Natural killer cell (primary cell): Measurements from ENCODE around the gene SAG. TPM values are rescaled to one million over a fixed set of nuclear protein-coding genes. Genes with fewer than 3 reads are reported as not detected.

Experiments
- ATAC-seq, 3 donors: fragments of 150-1000 bp in 2 of 3; fragments of 200-7000 bp in 1 of 3; cut with Tn5 transposase; 1 replicate in 1 of 3; 2 replicates in 2 of 3; pipeline ENCODE4 v1.10.0; 2021; ENCODE audit warnings: mild to moderate bottlenecking in 2 of 3, moderate library complexity in 2 of 3
- DNase-seq, 2 donors: peaks; one replicate each; pipeline versions ENCODE4 v3.0.0 to v3.0.0-alpha.2; 2013 to 2021; ENCODE audit warnings: mixed read lengths in 1 of 2
- H3K27ac ChIP-seq: one replicate; pipeline ENCODE4 v1.5.1; 2013; ENCODE audit warnings: mild to moderate bottlenecking, low read length
- H3K27me3 ChIP-seq: one replicate; pipeline ENCODE4 v1.6.1; 2013; ENCODE audit warnings: low read length; ENCODE audit not compliant: control insufficient read depth, insufficient read depth
- H3K36me3 ChIP-seq: one replicate; pipeline ENCODE4 v1.6.1; 2013; ENCODE audit warnings: low read length; ENCODE audit not compliant: control insufficient read depth, insufficient read depth
- H3K4me1 ChIP-seq: one replicate; pipeline ENCODE4 v1.6.1; 2013; ENCODE audit warnings: low read length; ENCODE audit not compliant: control insufficient read depth, insufficient read depth
- H3K4me3 ChIP-seq: one replicate; pipeline ENCODE4 v1.5.1; 2013; ENCODE audit warnings: low read length
- H3K9me3 ChIP-seq: one replicate; pipeline ENCODE4 v1.6.1; 2013; ENCODE audit warnings: low read length; ENCODE audit not compliant: control insufficient read depth, insufficient read depth
- H3K27ac Mint-ChIP-seq, 2 donors: one replicate each; pipeline ENCODE4 v1.8.0; 2022; ENCODE audit warnings: mild to moderate bottlenecking in 2 of 2, mixed read lengths in 2 of 2, moderate library complexity in 1 of 2
- H3K27me3 Mint-ChIP-seq, 2 donors: one replicate each; pipeline ENCODE4 v1.8.0; 2022; ENCODE audit warnings: low read depth in 2 of 2, mixed read lengths in 2 of 2
- H3K36me3 Mint-ChIP-seq: one replicate; pipeline ENCODE4 v1.8.0; 2022; ENCODE audit warnings: mixed read lengths
- H3K4me1 Mint-ChIP-seq, 2 donors: one replicate each; pipeline ENCODE4 v1.8.0; 2022; ENCODE audit warnings: mixed read lengths in 2 of 2
- H3K4me3 Mint-ChIP-seq: one replicate; pipeline ENCODE4 v1.8.0; 2022; ENCODE audit warnings: mild to moderate bottlenecking, moderate library complexity, mixed read lengths
- H3K9me3 Mint-ChIP-seq, 2 donors: one replicate each; pipeline ENCODE4 v1.8.0; 2022; ENCODE audit warnings: mixed read lengths in 2 of 2
- WGBS: methylation state at CpG from one replicate; pipeline ENCODE4 v1.1.7; 2013; ENCODE audit warnings: missing lambda C conversion rate; ENCODE audit not compliant: insufficient coverage; 5-methylcytosine and 5-hydroxymethylcytosine counted together
- intact Hi-C: fragments of 100-400 bp; cut with micrococcal nuclease; formaldehyde crosslinking; loops from one replicate; pipeline ENCODE4 v1.14.2; 2022
- total RNA-seq, 4 donors: library from RNA; stranded (reverse); fragments of 120-200 nt in 1 of 4; gene quantifications; one replicate each; pipeline versions ENCODE4 v1.2.3 to v1.2.4, GENCODE V29; 2013 to 2022
- TF ChIP-seq, protein P1 (sequence below): fragments of 200-600 bp; IDR thresholded peaks from one replicate; pipeline ENCODE4 v1.8.0; 2022; ENCODE audit warnings: antibody characterized with exemption

The SAG gene
- total RNA-seq, 3 donors from 2014 or later (not counting 1 experiment from before 2014, with no cell fraction given): 0.11 to 0.33 (median 0.12) TPM

DNA sequence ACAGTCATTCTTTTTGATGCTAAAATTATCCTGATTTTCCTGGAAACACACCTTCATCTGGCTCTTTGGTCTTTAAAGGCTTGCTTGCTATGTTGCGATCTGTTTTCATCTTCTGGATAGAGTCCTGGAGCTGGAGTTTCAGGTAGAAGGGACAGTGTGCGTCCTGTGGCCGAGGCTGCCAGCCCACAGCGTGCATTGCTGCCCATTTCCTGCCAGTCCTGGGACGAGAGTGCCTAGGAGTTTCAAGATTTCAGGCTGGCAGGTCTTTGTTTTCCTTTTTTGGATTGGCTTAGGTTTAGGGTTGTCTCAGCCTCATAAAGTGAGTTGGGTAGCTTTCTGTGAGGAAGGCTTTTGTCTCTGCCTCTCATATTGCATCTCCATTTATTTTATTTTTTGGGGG, 61.1 kb downstream of the SAG start:
- ATAC-seq (no peak), DNase-seq (no peak)
- WGBS: 71% methylated on average over 5 of the region's 5 CpGs
- Mint-ChIP-seq H3K9me3 (peaks cover under 1 to 2% of the 10 kb centered on the region in 2 donors), H3K4me3 (no peak overlapping the region), H3K36me3 (peaks cover 19% of the 10 kb centered on the region), H3K27me3 (no peaks in the 10 kb centered on the region), H3K27ac (peak overlapping the region; percentile 76 to 87), H3K4me1 (peaks cover 76 to 80% of the 10 kb centered on the region in 2 donors)
- Histone ChIP-seq H3K36me3 (peaks cover 26% of the 10 kb centered on the region), H3K9me3 (peaks cover 2% of the 10 kb centered on the region), H3K27ac (no peak overlapping the region), H3K27me3 (no peaks in the 10 kb centered on the region), H3K4me1 (peaks cover 28% of the 10 kb centered on the region), H3K4me3 (no peak overlapping the region)
- TF ChIP-seq, protein P1, sequence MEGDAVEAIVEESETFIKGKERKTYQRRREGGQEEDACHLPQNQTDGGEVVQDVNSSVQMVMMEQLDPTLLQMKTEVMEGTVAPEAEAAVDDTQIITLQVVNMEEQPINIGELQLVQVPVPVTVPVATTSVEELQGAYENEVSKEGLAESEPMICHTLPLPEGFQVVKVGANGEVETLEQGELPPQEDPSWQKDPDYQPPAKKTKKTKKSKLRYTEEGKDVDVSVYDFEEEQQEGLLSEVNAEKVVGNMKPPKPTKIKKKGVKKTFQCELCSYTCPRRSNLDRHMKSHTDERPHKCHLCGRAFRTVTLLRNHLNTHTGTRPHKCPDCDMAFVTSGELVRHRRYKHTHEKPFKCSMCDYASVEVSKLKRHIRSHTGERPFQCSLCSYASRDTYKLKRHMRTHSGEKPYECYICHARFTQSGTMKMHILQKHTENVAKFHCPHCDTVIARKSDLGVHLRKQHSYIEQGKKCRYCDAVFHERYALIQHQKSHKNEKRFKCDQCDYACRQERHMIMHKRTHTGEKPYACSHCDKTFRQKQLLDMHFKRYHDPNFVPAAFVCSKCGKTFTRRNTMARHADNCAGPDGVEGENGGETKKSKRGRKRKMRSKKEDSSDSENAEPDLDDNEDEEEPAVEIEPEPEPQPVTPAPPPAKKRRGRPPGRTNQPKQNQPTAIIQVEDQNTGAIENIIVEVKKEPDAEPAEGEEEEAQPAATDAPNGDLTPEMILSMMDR: no peak
- intact Hi-C loops: no loop called here

DNA sequence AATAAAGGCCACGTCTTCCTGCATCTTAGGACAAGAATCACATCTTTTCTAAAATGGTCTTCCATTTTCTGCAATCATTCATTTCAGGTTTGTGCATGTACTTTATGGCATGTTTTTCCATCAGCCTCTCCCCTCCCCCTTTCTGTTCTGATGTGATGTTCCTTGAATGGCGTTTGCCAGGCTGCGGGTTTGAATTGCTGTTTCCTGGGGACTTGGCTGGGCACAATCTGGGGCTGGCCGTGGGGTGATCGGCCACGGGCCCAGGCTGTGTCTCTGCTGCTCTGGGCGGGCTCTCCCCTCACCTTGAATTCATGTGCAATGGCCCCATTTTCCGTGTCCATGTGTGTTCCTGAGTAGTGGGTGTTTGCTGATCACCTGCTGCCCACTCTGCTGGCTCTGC, 61.8 kb downstream of the SAG start:
- Histone ChIP-seq H3K36me3 (peaks cover 22% of the 10 kb centered on the region), H3K4me1 (peaks cover 28% of the 10 kb centered on the region), H3K4me3 (no peak overlapping the region), H3K27ac (no peak overlapping the region), H3K9me3 (no peaks in the 10 kb centered on the region), H3K27me3 (no peaks in the 10 kb centered on the region)
- Mint-ChIP-seq H3K9me3 (no peaks in the 10 kb centered on the region), H3K36me3 (peaks cover 12% of the 10 kb centered on the region), H3K4me1 (peaks cover 69 to 73% of the 10 kb centered on the region in 2 donors), H3K27ac (peak overlapping the region; percentile 76 to 87), H3K27me3 (no peaks in the 10 kb centered on the region), H3K4me3 (peak overlapping the region; percentile 35)
- DNase-seq: no peak
- TF ChIP-seq, protein P1: no peak
- WGBS: 88% methylated on average over 8 of the region's 8 CpGs
- intact Hi-C loops: no loop called here
- no peak for ATAC-seq

DNA sequence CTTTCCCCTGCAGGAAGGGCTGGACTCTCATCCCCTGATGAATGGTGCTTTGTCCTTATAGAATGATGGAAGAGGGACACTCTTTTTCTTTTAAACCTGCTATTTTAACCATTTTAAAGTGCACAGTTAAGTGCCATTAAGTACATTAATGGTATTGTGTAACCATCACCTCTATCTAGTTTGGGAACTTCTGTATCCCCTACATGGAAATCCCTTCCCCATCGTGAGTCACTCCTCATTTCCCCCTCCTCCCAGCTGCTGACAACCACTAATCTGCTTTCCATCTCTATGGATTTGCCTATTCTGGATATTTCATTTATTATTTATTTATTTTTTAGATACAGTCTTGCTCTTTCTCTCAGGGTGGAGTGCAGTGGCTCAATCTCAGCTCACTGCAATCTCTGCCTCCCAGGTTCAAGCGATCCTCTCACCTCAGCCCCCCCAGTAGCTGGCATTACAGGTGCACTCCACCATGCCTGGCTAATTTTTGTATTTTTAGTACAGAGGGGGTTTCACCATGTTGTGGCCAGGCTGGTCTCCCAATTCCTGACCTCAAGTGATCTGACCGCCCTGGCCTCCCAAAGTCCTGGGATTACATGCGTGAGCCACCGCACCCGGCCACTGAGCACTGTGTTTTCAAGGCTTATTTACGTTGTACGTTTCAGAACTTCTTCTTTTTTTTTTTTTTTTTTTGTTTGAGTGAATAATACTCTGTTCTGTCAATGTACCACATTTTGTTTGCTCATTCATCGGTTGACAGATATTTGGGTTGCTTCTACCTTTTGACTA, 62.5 kb downstream of the SAG start:
- peak overlapping the region; percentile 76 to 87 for H3K27ac Mint-ChIP-seq
- no peaks in the 10 kb centered on the region for H3K27me3 Mint-ChIP-seq
- 74% methylated on average over 8 of the region's 9 CpGs for WGBS
- H3K9me3 Mint-ChIP-seq: no peaks in the 10 kb centered on the region
- TF ChIP-seq, protein P1: no peak
- intact Hi-C loops: no loop called here
- Histone ChIP-seq H3K4me3 (no peak overlapping the region), H3K36me3 (peaks cover 25% of the 10 kb centered on the region), H3K4me1 (peaks cover 28% of the 10 kb centered on the region), H3K9me3 (no peaks in the 10 kb centered on the region), H3K27me3 (no peaks in the 10 kb centered on the region), H3K27ac (no peak overlapping the region)
- DNase-seq (no peak), ATAC-seq (peak in 1 of 3 donors; percentile 35)
- peak overlapping the region; percentile 19 for H3K4me3 Mint-ChIP-seq
- H3K36me3 Mint-ChIP-seq: peaks cover 8% of the 10 kb centered on the region
- peaks cover 67 to 69% of the 10 kb centered on the region in 2 donors for H3K4me1 Mint-ChIP-seq
